ENCODE results near the gene EFCAB6. TPM values are rescaled to one million over a fixed set of nuclear protein-coding genes. Genes with fewer than 3 reads are reported as not detected.

Gene EFCAB6
- total RNA-seq, 1 experiment from 2014 or later: 0.52 TPM

GRCh38 chr22:43488937-43489336 is 323.2 kb downstream of the EFCAB6 start:
- no peak for ATAC-seq
- BruUV-seq (replicated peaks): no TSS peak
- no peaks in the 10 kb centered on the region for H3K9me3 ChIP-seq (ENCODE audit: control insufficient read depth in 1 of 2, insufficient read depth in 1 of 2, low read depth in 1 of 2, low read length in 2 of 2)
- intact Hi-C loops (cut with micrococcal nuclease): no loop called here
- ChIA-PET RAD21 (ENCODE audit: low non-redundant PET in 1 of 2, low total read pairs in 2 of 2, uncharacterized antibody in 2 of 2, unreplicated experiment in 2 of 2) (no interaction called here), POLR2A (no interaction called here), CTCF (no interaction called here)
- H3K9ac ChIP-seq (ENCODE audit: low read length): no peak overlapping the region
- no peaks in the 10 kb centered on the region for H3K9me2 ChIP-seq (ENCODE audit: insufficient read depth)
- no peak overlapping the region for H3K4me2 ChIP-seq (ENCODE audit: low read length)
- TF ChIP-seq EZH2 (IDR thresholded peaks at IDR 0.05) (no peak), ZBTB33 (IDR thresholded peaks at IDR 0.05; ENCODE audit: extremely low read depth, insufficient replicate concordance, low read length) (no peak), SP1 (IDR thresholded peaks at IDR 0.05; ENCODE audit: low read depth) (no peak), FOSL1 (IDR thresholded peaks at IDR 0.05; ENCODE audit: low read depth) (no peak), MAX (IDR thresholded peaks at IDR 0.05) (no peak), JUND (IDR thresholded peaks at IDR 0.05) (no peak), EZH2phosphoT487 (IDR thresholded peaks at IDR 0.05; ENCODE audit: borderline replicate concordance) (no peak), EGR1 (IDR thresholded peaks at IDR 0.05; ENCODE audit: low read depth) (no peak), SRF (IDR thresholded peaks at IDR 0.05; ENCODE audit: low read depth) (no peak), POLR2A (IDR thresholded peaks at IDR 0.05; ENCODE audit: borderline replicate concordance, extremely low read depth, insufficient read depth, insufficient read length) (no peak), ZNF274 (IDR thresholded peaks at IDR 0.05; ENCODE audit: low read depth, low read length) (no peak), CEBPB (IDR thresholded peaks at IDR 0.05; ENCODE audit: low read depth) (no peak), YY1 (IDR thresholded peaks at IDR 0.05; ENCODE audit: extremely low read depth, insufficient replicate concordance, low read depth, low read length) (no peak), ELF1 (IDR thresholded peaks at IDR 0.05; ENCODE audit: borderline replicate concordance, low read depth) (no peak), ZFX (IDR thresholded peaks at IDR 0.05) (no peak), POLR2AphosphoS5 (IDR thresholded peaks at IDR 0.05; ENCODE audit: low read depth, low read length) (no peak)
- TF ChIP-seq, protein P1, sequence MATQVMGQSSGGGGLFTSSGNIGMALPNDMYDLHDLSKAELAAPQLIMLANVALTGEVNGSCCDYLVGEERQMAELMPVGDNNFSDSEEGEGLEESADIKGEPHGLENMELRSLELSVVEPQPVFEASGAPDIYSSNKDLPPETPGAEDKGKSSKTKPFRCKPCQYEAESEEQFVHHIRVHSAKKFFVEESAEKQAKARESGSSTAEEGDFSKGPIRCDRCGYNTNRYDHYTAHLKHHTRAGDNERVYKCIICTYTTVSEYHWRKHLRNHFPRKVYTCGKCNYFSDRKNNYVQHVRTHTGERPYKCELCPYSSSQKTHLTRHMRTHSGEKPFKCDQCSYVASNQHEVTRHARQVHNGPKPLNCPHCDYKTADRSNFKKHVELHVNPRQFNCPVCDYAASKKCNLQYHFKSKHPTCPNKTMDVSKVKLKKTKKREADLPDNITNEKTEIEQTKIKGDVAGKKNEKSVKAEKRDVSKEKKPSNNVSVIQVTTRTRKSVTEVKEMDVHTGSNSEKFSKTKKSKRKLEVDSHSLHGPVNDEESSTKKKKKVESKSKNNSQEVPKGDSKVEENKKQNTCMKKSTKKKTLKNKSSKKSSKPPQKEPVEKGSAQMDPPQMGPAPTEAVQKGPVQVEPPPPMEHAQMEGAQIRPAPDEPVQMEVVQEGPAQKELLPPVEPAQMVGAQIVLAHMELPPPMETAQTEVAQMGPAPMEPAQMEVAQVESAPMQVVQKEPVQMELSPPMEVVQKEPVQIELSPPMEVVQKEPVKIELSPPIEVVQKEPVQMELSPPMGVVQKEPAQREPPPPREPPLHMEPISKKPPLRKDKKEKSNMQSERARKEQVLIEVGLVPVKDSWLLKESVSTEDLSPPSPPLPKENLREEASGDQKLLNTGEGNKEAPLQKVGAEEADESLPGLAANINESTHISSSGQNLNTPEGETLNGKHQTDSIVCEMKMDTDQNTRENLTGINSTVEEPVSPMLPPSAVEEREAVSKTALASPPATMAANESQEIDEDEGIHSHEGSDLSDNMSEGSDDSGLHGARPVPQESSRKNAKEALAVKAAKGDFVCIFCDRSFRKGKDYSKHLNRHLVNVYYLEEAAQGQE (IDR thresholded peaks at IDR 0.05; ENCODE audit: low read depth): no peak
- H3K4me3 ChIP-seq (replicated peaks in 1 of 2; ENCODE audit: low read depth in 1 of 2, low read length in 2 of 2): no peak overlapping the region
- H3K27me3 ChIP-seq (ENCODE audit: insufficient read depth, low read length): peaks cover 17% of the 10 kb centered on the region
- no peak overlapping the region for H2AFZ ChIP-seq (ENCODE audit: low read depth, low read length, poor library complexity, severe bottlenecking)
- no peaks in the 10 kb centered on the region for H3K36me3 ChIP-seq (ENCODE audit: control insufficient read depth in 1 of 2, insufficient read depth in 2 of 2, low read length in 2 of 2)
- DNase-seq (ENCODE audit: low read depth, low spot score): no peak
- H3K27ac ChIP-seq (ENCODE audit: low read depth, low read length): no peak overlapping the region
- no peaks in the 10 kb centered on the region for H3K4me1 ChIP-seq (ENCODE audit: control insufficient read depth in 1 of 2, insufficient read depth in 2 of 2, low read length in 2 of 2)
- H4K20me1 ChIP-seq (ENCODE audit: insufficient read depth): no peaks in the 10 kb centered on the region
- H3K79me2 ChIP-seq (ENCODE audit: insufficient read depth, low read length): no peaks in the 10 kb centered on the region
